ENCODE data around the gene GAL3ST3.
"Not testable (repeated sequence)": the region's sequence is repeated elsewhere in the genome, so short reads cannot be mapped to it uniquely, and the experiment has no call there.

Gene GAL3ST3

DNA sequence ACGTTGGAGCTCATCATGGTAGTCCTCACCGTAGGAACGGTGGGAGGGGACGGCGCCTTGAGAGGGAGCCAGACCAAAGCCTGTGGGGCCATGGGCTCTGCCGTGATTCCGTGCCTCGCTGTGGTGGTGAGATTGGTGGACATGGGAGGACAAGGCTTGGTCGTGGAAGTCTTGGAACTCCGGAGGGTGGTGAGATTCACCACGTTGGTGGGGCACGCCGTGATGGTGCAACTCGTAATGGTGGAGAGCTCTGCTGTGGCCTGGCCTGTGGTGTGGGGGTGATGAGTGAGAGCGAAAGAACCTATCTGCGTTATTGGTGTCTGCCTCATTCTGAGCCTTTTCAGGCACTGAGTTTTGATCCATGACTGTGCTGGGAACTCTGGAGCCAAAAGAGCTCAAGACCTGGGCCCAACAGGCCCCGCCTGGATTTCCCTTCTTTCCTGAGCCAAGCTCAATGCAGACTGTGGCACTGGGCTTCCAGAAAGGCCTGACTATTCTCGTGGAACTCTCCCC is 22.9 kb downstream of the GAL3ST3 start, which contains the start of gene CATSPER1:
Gene CATSPER1 (minus strand): TSS at position 463 of the 513 bp plus-strand sequence. CDS start 100 bp downstream, at position 363.
- no peak within 1 kb of the TSS for H3K27ac ChIP-seq
- TF ChIP-seq, protein P1, sequence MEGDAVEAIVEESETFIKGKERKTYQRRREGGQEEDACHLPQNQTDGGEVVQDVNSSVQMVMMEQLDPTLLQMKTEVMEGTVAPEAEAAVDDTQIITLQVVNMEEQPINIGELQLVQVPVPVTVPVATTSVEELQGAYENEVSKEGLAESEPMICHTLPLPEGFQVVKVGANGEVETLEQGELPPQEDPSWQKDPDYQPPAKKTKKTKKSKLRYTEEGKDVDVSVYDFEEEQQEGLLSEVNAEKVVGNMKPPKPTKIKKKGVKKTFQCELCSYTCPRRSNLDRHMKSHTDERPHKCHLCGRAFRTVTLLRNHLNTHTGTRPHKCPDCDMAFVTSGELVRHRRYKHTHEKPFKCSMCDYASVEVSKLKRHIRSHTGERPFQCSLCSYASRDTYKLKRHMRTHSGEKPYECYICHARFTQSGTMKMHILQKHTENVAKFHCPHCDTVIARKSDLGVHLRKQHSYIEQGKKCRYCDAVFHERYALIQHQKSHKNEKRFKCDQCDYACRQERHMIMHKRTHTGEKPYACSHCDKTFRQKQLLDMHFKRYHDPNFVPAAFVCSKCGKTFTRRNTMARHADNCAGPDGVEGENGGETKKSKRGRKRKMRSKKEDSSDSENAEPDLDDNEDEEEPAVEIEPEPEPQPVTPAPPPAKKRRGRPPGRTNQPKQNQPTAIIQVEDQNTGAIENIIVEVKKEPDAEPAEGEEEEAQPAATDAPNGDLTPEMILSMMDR (conservative IDR thresholded peaks at IDR 0.05; ENCODE audit: low read depth), result no peak
- DNase-seq (ENCODE audit: low spot score), result no peak
- ChIA-PET CTCF (interaction anchor here (0.6 kb wide), 2 partner anchors 242 to 533 kb away, joined by 3 read pairs; no protein-coding TSS in a partner anchor), POLR2A (ENCODE audit: low non-redundant PET) (no interaction called here)

DNA sequence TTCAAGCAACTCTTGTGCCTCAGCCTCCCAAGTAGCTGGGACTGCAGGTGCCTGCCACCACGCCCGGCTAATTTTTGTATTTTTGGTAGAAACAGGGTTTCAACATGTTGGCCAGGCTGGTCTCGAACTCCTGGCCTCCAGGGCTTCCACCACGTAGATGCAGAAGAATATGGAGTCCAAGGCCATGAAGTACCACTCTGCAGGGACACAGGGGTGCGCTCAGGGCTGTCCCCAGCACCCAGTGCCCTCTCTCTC is 25.8 kb downstream of the GAL3ST3 start:
- CTCF ChIA-PET, result interaction anchor here (0.5 to 2.5 kb wide), 13 partner anchors 11 to 330 kb away, joined by 3 to 14 read pairs (median 4); partner anchors contain the start of gene GAL3ST3
- H3K27ac ChIP-seq; POLR2A ChIA-PET (ENCODE audit: low non-redundant PET): not testable (repeated sequence)

DNA sequence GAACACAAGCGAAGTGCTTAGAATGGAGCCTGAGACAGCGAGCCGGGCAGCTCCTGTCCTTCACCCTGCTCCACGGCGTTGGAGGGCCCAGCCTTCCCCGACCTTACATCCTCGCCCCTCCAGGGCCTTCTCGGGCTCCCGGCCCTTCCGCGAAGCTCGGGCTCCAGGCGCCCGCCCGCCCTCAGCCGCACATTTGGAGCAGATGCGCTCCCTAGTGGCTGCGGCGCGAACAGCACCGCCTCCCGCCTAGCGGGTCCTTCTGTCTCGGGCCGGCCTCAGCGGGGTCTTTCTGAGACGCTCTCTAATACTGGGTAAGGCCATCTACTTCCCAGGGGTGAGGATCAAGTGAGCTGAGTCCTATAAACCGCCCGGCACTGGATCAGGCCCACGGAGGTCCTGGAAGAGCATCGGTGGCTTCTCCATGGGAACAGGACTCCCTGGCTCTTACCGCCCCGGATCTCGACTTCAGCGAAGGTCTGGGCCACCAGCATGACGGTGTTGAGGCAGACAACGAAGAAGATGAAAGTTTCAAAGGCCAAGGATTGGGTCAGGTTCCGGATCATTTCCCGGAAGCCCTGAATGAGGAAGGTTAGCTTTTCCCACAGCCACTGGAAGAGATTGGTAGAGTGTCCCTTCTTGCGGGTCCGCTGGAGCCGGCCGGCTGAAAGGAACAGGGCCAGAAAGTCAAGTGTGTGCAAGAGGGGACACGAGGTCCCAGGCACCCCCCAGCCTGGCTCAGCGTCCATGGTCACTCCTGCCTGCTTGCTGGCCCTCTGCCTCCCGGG is 26.4 kb downstream of the GAL3ST3 start:
- ChIA-PET POLR2A (ENCODE audit: low non-redundant PET) (interaction anchor here (1.0 kb wide), 2 partner anchors 20 to 138 kb away, joined by 3 to 4 read pairs; partner anchors contain the start of genes BANF1 and EIF1AD), CTCF (interaction anchor here (0.5 to 2.5 kb wide), 23 partner anchors 9 to 777 kb away, joined by 3 to 14 read pairs (median 4); partner anchors contain the start of genes CST6 and GAL3ST3)
- H3K27ac ChIP-seq, result no peak overlapping the region
- TF ChIP-seq, protein P1 (conservative IDR thresholded peaks at IDR 0.05; ENCODE audit: low read depth), result peak; percentile 95
- DNase-seq (ENCODE audit: low spot score), result peak; percentile 73

More for the DNA sequence above, 25.8 kb downstream of the GAL3ST3 start:
- not testable (repeated sequence) for DNase-seq (ENCODE audit: low spot score)

DNA sequence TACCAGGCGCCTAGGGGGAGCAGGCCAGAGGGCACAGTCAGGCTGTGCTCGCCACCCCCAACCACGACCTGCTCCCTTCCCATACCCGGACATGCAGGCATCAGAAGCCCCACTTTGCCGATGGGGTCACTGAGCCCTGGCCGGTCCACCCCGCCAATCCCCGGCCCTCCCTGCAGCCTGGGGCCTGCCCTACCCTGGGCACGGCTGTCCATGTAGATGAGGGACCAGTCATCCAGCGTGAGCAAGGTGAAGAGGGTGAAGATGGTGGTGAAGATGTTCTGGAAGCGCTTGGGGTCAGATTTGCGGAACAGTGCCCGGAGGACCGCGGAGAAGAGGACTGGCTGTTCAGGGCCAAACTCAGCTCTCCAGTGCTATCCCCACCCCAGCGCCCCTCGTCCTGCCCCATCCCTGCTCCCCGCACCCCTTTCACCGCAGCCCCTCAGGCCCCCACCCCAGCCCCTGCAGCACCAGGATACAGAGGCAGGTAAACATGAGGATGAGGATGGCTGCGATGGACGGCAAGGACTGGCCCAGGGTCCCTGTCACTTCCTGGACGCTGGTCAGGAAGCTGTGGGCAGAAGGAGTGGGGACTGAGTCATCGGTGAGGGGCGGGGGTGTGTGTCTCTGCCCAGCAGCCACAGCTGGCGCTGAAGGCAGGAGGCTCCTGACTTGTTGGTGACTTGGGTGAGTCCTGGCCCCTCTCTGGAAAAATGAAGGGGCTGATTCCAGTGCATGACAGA is 28.2 kb downstream of the GAL3ST3 start:
- ChIA-PET CTCF (interaction anchor here (0.6 to 0.8 kb wide), 2 partner anchors 14 to 75 kb away, joined by 3 to 4 read pairs; no protein-coding TSS in a partner anchor), POLR2A (ENCODE audit: low non-redundant PET) (no interaction called here)
- TF ChIP-seq, protein P1 (conservative IDR thresholded peaks at IDR 0.05; ENCODE audit: low read depth), result no peak
- H3K27ac ChIP-seq, result peak overlapping the region; percentile 57
- DNase-seq (ENCODE audit: low spot score), result peak; percentile 72

DNA sequence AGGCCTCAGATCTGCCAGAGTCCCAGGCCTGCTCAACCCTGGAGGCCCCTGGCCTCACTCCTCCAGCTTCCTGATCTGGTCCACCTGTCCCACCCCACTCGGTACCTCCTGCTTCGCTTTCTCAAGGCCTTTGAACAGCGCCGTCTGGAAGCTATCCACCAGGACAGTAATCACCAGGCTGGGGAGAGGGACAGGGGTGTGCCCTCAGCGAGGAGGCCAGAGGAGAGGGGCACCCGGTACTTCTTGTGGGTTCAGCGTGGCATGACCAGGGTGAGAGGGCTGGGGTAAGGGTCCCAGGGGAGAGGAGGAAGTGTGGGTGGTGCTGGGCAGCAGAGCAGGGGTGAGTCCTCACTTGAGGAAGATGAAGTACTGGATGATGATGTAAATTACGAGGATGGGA is 28.7 kb downstream of the GAL3ST3 start:
- ChIA-PET CTCF (interaction anchor here (0.6 to 0.8 kb wide), 3 partner anchors 13 to 75 kb away, joined by 3 to 4 read pairs (median 3); no protein-coding TSS in a partner anchor), POLR2A (ENCODE audit: low non-redundant PET) (interaction anchor here (0.5 kb wide), 1 partner anchor 122 kb away, joined by 6 read pairs; no protein-coding TSS in a partner anchor)
- DNase-seq (ENCODE audit: low spot score), result no peak
- TF ChIP-seq, protein P1 (conservative IDR thresholded peaks at IDR 0.05; ENCODE audit: low read depth), result no peak
- H3K27ac ChIP-seq, result peak overlapping the region; percentile 57

DNA sequence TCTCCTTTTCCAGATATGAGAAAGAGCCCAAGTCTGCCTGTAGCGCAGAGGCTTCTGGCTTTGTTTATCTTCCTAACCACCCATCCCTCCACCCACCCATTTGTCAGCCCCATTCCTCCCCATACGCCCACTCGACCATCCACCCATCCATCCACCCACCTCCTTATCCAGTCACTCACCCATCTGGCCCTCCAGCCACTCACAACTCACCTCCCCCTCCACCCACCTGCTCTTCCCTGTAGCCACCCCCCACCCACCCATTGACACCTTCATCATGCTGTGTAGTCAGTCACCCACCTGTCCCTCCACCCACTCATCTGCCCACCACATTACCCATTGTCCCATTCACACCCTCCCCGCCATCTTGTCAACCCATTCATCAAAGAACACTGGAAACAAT is 31.6 kb downstream of the GAL3ST3 start:
- no peak overlapping the region for H3K27ac ChIP-seq
- TF ChIP-seq, protein P1 (conservative IDR thresholded peaks at IDR 0.05; ENCODE audit: low read depth), result no peak

More for the DNA sequence above, 31.6 kb downstream of the GAL3ST3 start:
- ChIA-PET POLR2A (ENCODE audit: low non-redundant PET) (no interaction called here), CTCF (no interaction called here)
- no peak for DNase-seq (ENCODE audit: low spot score)

All from RWPE1 (cell line).